ENCODE measurements around the gene KPNB1.

DNA sequence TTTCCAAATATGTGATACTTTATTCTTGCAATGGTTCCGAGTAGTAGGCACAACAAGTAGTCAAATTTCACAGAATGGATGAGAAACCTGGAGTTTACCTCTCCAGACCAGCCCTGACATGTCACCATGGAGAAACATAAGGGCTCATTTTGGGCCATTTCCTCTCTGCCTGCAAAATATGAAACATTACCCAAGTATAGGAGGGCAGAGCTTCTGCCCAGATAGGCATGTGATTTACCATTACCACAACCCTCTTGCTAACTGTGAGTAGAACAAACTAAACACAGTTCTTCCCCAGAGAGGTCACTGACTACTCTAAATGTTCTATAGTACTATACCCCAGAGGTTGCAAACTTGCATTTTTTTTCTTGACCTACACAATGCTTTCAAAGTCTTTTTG is 15.7 kb upstream of the KPNB1 start:
- no peak for TF ChIP-seq POLR2A (IDR thresholded peaks at IDR 0.05; ENCODE audit: low read depth)
- TF ChIP-seq, protein P1, sequence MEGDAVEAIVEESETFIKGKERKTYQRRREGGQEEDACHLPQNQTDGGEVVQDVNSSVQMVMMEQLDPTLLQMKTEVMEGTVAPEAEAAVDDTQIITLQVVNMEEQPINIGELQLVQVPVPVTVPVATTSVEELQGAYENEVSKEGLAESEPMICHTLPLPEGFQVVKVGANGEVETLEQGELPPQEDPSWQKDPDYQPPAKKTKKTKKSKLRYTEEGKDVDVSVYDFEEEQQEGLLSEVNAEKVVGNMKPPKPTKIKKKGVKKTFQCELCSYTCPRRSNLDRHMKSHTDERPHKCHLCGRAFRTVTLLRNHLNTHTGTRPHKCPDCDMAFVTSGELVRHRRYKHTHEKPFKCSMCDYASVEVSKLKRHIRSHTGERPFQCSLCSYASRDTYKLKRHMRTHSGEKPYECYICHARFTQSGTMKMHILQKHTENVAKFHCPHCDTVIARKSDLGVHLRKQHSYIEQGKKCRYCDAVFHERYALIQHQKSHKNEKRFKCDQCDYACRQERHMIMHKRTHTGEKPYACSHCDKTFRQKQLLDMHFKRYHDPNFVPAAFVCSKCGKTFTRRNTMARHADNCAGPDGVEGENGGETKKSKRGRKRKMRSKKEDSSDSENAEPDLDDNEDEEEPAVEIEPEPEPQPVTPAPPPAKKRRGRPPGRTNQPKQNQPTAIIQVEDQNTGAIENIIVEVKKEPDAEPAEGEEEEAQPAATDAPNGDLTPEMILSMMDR (IDR thresholded peaks at IDR 0.05) = no peak
